Neutrophil (primary cell): Measurements from ENCODE around the gene CTNND2.

ENCODE experiments used
- H3K27ac ChIP-seq: fragments of 200-600 bp; sonication (generic); 2 replicates; pipeline ENCODE4 v1.5.1; 2016; ENCODE audit warnings: mild to moderate bottlenecking, moderate library complexity
- H3K27me3 ChIP-seq: fragments of 200-600 bp; sonication (generic); 2 replicates; pipeline ENCODE4 v1.6.0; 2016; ENCODE audit warnings: mild to moderate bottlenecking
- H3K36me3 ChIP-seq: fragments of 200-600 bp; sonication (generic); 2 replicates; pipeline ENCODE4 v1.5.1; 2017
- H3K4me1 ChIP-seq, 2 experiments: fragments of 200-600 bp in 1 of 2; sonication (generic) in 1 of 2; 1 replicate in 1 of 2; 2 replicates in 1 of 2; pipeline versions ENCODE4 v1.5.1 to v1.6.1; 2013 to 2016; ENCODE audit warnings: low read depth in 1 of 2, low read length in 1 of 2, mild to moderate bottlenecking in 1 of 2, moderate library complexity in 1 of 2; ENCODE audit not compliant: control insufficient read depth in 1 of 2, insufficient read depth in 1 of 2
- H3K4me3 ChIP-seq, 2 experiments: fragments of 200-600 bp in 1 of 2; sonication (generic) in 1 of 2; 1 replicate in 1 of 2; 2 replicates in 1 of 2; pipeline ENCODE4 v1.5.1; 2013 to 2016; ENCODE audit warnings: low read depth in 1 of 2, low read length in 1 of 2, mild to moderate bottlenecking in 1 of 2, moderate library complexity in 1 of 2
- H3K9me3 ChIP-seq: fragments of 200-600 bp; sonication (generic); 2 replicates; pipeline ENCODE4 v1.5.1; 2016
- CTCF ChIP-seq: fragments of 200-600 bp; sonication (generic); IDR thresholded peaks from 2 replicates; pipeline ENCODE4 v1.5.1; 2016; ENCODE audit warnings: antibody characterized with exemption

The CTNND2 gene

GRCh38 chr5:10949856-10950630 lies 954.2 kb downstream of the CTNND2 start:
- no peaks in the 10 kb centered on the region for H3K9me3 ChIP-seq
- H3K27ac ChIP-seq, result no peak overlapping the region
- H3K27me3 ChIP-seq, result no peaks in the 10 kb centered on the region
- no peaks in the 10 kb centered on the region for H3K36me3 ChIP-seq
- TF ChIP-seq CTCF, result no peak
- no peak overlapping the region for H3K4me3 ChIP-seq
- no peaks in the 10 kb centered on the region for H3K4me1 ChIP-seq

- Histone ChIP-seq H3K36me3 (no peaks in the 10 kb centered on the region), H3K27ac (no peak overlapping the region), H3K4me3 (no peak overlapping the region), H3K27me3 (no peaks in the 10 kb centered on the region), H3K9me3 (no peaks in the 10 kb centered on the region), H3K4me1 (no peaks in the 10 kb centered on the region)
- no peak for TF ChIP-seq CTCF
These were observed 958.2 kb downstream of the CTNND2 start for GRCh38 chr5:10946050-10946449.

- TF ChIP-seq CTCF, result no peak
- no peaks in the 10 kb centered on the region for H3K4me1 ChIP-seq
- H3K4me3 ChIP-seq, result no peak overlapping the region
- H3K27ac ChIP-seq, result no peak overlapping the region
- no peaks in the 10 kb centered on the region for H3K9me3 ChIP-seq
- no peaks in the 10 kb centered on the region for H3K36me3 ChIP-seq
- no peaks in the 10 kb centered on the region for H3K27me3 ChIP-seq
These were observed 962.3 kb downstream of the CTNND2 start for GRCh38 chr5:10941900-10942299.

GRCh38 chr5:10936081-10936855 lies 968.0 kb downstream of the CTNND2 start:
- no peaks in the 10 kb centered on the region for H3K36me3 ChIP-seq
- TF ChIP-seq CTCF, result no peak
- H3K4me3 ChIP-seq, result no peak overlapping the region
- H3K9me3 ChIP-seq, result no peaks in the 10 kb centered on the region
- no peak overlapping the region for H3K27ac ChIP-seq
- no peaks in the 10 kb centered on the region for H3K4me1 ChIP-seq
- H3K27me3 ChIP-seq, result no peaks in the 10 kb centered on the region

GRCh38 chr5:10935536-10935935 lies 968.7 kb downstream of the CTNND2 start:
- Histone ChIP-seq H3K4me3 (no peak overlapping the region), H3K27me3 (no peaks in the 10 kb centered on the region), H3K9me3 (no peaks in the 10 kb centered on the region), H3K27ac (no peak overlapping the region), H3K4me1 (no peaks in the 10 kb centered on the region), H3K36me3 (no peaks in the 10 kb centered on the region)
- no peak for TF ChIP-seq CTCF
